Activated CD8-positive, alpha-beta T cell treated with anti-CD3 and anti-CD28 coated beads for 36 hours (primary cell): Measurements from ENCODE around the gene AEN. TPM values are rescaled to one million over a fixed set of nuclear protein-coding genes. Genes with fewer than 3 reads are reported as not detected.

Experiments
- ATAC-seq: fragments of 200-7000 bp; cut with Tn5 transposase; one replicate; pipeline ENCODE4 v1.10.0; 2021; ENCODE audit warnings: mild to moderate bottlenecking, moderate library complexity
- CTCF ChIA-PET: fragments of 350-600 bp; sonication (Branson Sonifier 250); formaldehyde crosslinking; loops from one replicate; lab custom pipeline; 2021; ENCODE audit warnings: antibody characterized with exemption; lab: Charles Lee
- POLR2A ChIA-PET: fragments of 350-600 bp; sonication (Branson Sonifier 250); formaldehyde crosslinking; loops from one replicate; lab custom pipeline; 2021; ENCODE audit warnings: antibody characterized with exemption; lab: Charles Lee
- DNase-seq: peaks from one replicate; pipeline ENCODE4 v3.0.0-alpha.2; 2020
- H3K27ac Mint-ChIP-seq: one replicate; pipeline ENCODE4 v1.8.0; 2021; ENCODE audit warnings: mild to moderate bottlenecking, mixed read lengths
- H3K27me3 Mint-ChIP-seq: one replicate; pipeline ENCODE4 v1.8.0; 2021; ENCODE audit warnings: mixed read lengths
- H3K36me3 Mint-ChIP-seq: one replicate; pipeline ENCODE4 v1.8.0; 2021; ENCODE audit warnings: low read depth, mixed read lengths
- H3K4me1 Mint-ChIP-seq: one replicate; pipeline ENCODE4 v1.8.0; 2021; ENCODE audit warnings: low read depth, mixed read lengths
- H3K4me3 Mint-ChIP-seq: one replicate; pipeline ENCODE4 v1.8.0; 2021; ENCODE audit warnings: mild to moderate bottlenecking, moderate library complexity, mixed read lengths
- H3K9me3 Mint-ChIP-seq: one replicate; pipeline ENCODE4 v1.8.0; 2021; ENCODE audit warnings: mixed read lengths
- intact Hi-C: fragments of 100-400 bp; cut with micrococcal nuclease; formaldehyde crosslinking; loops from one replicate; pipeline ENCODE4 v1.10.0; 2022
- total RNA-seq, 2 experiments: library from RNA; stranded (reverse); gene quantifications; one replicate each; pipeline ENCODE4 v1.2.3, GENCODE V29; 2021
- TF ChIP-seq, protein P1 (sequence below): fragments of 200-600 bp; IDR thresholded peaks from one replicate; pipeline ENCODE4 v1.8.0; 2022; ENCODE audit warnings: antibody characterized with exemption, mild to moderate bottlenecking

Gene AEN
- total RNA-seq, 2 experiments from 2014 or later, result 55.2 to 58.4 TPM

DNA sequence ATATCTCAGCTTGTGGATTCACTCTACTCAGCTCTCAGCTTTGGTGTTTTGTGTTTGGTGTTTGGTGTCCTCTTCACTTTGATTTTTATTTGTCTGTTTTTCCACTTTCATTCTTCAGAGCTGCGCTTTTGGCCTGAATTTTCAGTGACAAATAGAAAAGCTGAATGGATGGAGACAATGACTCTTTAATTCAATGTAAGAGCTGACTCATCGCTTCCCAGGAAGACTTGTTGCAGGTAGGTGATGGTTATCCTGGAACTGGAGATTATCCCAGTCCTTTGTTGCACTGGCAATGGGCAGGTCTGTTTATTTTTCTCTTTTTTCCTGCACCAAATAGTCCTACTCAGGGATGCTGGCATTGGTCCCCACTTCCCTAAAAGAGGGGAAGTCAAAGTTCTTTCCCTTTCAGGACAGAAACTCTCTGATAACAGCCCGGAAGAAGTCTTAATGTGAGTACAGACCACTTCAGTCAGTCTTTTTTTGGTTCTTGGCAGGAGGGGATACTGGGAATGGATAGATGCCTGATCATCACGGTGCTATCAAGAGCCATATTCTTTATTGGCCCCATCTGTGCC, 12.4 kb upstream of the AEN start:
- Mint-ChIP-seq H3K9me3 (no peaks in the 10 kb centered on the region), H3K4me1 (peaks cover 16% of the 10 kb centered on the region), H3K27me3 (peaks cover 69% of the 10 kb centered on the region), H3K27ac (no peak overlapping the region), H3K36me3 (no peaks in the 10 kb centered on the region), H3K4me3 (no peak overlapping the region)
- TF ChIP-seq, protein P1, sequence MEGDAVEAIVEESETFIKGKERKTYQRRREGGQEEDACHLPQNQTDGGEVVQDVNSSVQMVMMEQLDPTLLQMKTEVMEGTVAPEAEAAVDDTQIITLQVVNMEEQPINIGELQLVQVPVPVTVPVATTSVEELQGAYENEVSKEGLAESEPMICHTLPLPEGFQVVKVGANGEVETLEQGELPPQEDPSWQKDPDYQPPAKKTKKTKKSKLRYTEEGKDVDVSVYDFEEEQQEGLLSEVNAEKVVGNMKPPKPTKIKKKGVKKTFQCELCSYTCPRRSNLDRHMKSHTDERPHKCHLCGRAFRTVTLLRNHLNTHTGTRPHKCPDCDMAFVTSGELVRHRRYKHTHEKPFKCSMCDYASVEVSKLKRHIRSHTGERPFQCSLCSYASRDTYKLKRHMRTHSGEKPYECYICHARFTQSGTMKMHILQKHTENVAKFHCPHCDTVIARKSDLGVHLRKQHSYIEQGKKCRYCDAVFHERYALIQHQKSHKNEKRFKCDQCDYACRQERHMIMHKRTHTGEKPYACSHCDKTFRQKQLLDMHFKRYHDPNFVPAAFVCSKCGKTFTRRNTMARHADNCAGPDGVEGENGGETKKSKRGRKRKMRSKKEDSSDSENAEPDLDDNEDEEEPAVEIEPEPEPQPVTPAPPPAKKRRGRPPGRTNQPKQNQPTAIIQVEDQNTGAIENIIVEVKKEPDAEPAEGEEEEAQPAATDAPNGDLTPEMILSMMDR, result no peak
- no peak for ATAC-seq
- ChIA-PET POLR2A (no interaction called here), CTCF (no interaction called here)
- no peak for DNase-seq
- intact Hi-C loops, result no loop called here

- H3K9me3 Mint-ChIP-seq, result no peaks in the 10 kb centered on the region
- DNase-seq, result no peak
- H3K36me3 Mint-ChIP-seq, result no peaks in the 10 kb centered on the region
- TF ChIP-seq, protein P1, result no peak
- peaks cover 61% of the 10 kb centered on the region for H3K27me3 Mint-ChIP-seq
- H3K4me3 Mint-ChIP-seq, result no peak overlapping the region
- intact Hi-C loops, result no loop called here
- H3K4me1 Mint-ChIP-seq, result peaks cover 15% of the 10 kb centered on the region
- ATAC-seq, result no peak
- POLR2A ChIA-PET, result no interaction called here
- CTCF ChIA-PET, result interaction anchor here (0.7 kb wide), 1 partner anchor 15 kb away, joined by 3 read pairs; no protein-coding TSS in a partner anchor
- no peak overlapping the region for H3K27ac Mint-ChIP-seq
Measured at GRCh38 chr15:88609344-88610090, 11.6 kb upstream of the AEN start.

DNA sequence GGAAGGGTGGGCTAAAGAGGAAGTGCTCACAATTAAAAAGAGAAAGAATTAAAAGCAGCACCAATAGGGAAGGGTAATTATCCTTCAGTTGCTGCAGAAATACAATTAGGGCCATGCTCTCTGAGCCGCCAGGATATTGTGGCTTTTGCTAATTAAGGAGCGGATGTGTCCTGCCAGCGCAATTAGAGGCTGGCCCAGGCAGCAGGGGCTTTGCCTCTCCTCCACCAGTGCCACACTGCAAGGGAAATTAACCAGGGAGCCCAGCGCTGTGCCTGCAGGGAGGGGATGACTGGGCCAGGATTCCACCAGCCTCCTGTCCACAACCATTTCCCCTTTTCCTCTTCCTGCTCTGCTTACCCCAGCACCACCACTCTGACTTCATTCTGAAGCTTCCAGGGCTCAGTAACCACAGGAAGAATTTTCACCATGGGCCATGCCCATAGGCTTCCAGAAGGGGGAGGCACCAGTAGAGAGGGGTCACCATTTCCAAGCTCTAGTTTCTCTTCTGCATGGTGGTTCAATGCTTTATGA, 10.4 kb upstream of the AEN start:
- H3K36me3 Mint-ChIP-seq, result no peaks in the 10 kb centered on the region
- POLR2A ChIA-PET, result no interaction called here
- H3K4me1 Mint-ChIP-seq, result peaks cover 5% of the 10 kb centered on the region
- H3K9me3 Mint-ChIP-seq, result no peaks in the 10 kb centered on the region
- no peak for DNase-seq
- CTCF ChIA-PET, result no interaction called here
- TF ChIP-seq, protein P1, result no peak
- intact Hi-C loops, result no loop called here
- H3K27ac Mint-ChIP-seq, result no peak overlapping the region
- peaks cover 49% of the 10 kb centered on the region for H3K27me3 Mint-ChIP-seq
- no peak overlapping the region for H3K4me3 Mint-ChIP-seq
- no peak for ATAC-seq

DNA sequence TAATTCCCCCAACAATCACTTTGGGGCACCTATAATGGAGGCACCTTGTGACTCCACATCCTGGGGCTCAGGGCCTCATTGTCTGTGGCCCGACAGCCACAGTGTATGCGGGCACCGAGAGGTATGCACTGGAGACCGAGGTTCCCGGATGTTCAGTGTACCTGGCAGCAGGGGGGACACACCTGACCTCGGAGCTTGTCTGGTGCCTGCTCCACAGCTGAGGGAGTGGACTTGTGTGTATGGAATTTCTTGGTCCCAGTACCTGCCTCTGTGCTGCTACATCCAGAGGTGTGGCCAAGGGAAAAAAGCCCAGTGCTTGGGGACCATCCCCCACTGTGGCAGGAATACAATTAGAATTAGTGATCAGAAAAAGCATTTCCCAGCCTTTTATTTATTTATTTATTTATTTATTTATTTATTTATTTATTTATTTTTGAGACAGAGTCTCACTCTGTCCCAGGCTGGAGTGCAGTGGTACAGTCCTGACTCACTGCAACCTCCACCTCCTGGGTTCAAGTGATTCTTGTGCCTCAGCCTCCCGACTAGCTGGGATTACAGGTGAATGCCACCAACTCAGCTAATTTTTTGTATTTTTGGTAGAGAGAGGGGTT, 8.8 kb upstream of the AEN start:
- TF ChIP-seq, protein P1, result no peak
- Mint-ChIP-seq H3K4me1 (no peaks in the 10 kb centered on the region), H3K9me3 (no peaks in the 10 kb centered on the region), H3K27ac (no peak overlapping the region), H3K36me3 (no peaks in the 10 kb centered on the region), H3K27me3 (peaks cover 35% of the 10 kb centered on the region), H3K4me3 (no peak overlapping the region)
- POLR2A ChIA-PET, result no interaction called here
- CTCF ChIA-PET, result interaction anchor here (1.4 kb wide), 1 partner anchor 13 kb away, joined by 3 read pairs; no protein-coding TSS in a partner anchor
- no peak for DNase-seq
- no peak for ATAC-seq
- intact Hi-C loops, result no loop called here
